GM21619 (cell line): ENCODE data around the gene AMN1.
"Not testable (repeated sequence)": the region's sequence is repeated elsewhere in the genome, so short reads cannot be mapped to it uniquely, and the experiment has no call there.

Experiments
- ATAC-seq: cut with Tn5 transposase; IDR thresholded peaks from one replicate; pipeline ENCODE4 v1.9.1; 2021; ENCODE audit not compliant: unreplicated experiment

AMN1 gene

DNA sequence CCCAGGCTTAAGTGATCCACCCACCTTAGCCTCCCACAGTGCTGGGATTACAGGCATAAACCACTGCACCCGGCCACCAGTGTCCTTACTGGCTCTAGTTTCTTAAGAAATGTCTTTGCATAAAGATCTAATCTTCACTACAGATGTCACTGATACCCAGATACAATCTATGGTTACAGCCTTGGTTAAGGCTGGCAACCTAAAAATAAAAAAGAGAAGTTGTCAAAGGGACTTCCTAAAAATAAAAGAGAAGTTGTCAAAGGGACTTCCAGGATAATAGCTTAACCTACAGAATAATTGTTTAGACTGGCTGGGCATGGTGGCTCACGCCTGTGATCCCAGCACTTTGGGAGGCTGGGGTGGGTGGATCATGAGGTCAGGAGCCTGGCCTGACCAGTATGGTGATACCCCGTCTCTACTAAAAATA is 41.7 kb downstream of the AMN1 start:
- ATAC-seq, result no peak

- ATAC-seq, result no peak
These were observed 43.0 kb downstream of the AMN1 start for GRCh38 chr12:31685801-31686200.

- ATAC-seq, result peak; percentile 92
These were observed 46.5 kb downstream of the AMN1 start for GRCh38 chr12:31682136-31682962.

DNA sequence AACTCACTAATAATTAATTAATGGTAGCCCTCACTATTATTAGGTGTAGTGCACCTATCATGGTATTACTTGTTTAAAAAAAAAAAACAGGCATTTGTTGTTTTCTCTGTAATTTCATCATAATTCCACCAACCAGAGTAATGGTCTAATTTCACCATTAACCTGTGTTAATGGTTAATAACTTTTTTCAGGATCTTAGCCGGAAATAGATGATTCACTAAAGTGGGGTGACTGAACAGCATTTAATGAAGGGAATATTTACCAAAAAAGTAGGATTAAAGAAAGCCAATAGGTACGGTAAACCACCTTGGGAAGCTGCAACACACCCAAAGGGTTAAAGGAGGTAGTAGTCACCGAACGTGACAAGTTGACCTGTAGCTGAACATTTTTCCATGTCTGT is 56.3 kb downstream of the AMN1 start:
- ATAC-seq, result no peak

DNA sequence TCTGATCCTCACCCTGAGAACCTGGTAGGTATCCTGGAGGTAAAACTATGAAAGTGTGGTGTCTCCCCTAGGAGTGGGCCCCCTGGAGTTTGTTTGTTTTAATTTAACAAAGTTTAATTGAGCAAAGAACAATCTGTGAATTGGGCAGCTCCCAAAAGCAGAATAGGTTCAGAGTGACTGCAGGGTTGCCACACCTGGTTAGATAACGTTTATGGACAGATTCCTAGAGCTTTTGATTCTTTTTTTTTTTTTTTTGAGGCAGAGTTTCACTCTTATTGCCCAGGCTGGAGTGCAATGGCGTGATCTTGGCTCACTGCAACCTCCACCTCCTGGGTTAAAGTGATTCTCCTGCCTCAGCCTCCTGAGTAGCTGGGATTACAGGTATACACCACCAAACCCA is 59.2 kb downstream of the AMN1 start:
- ATAC-seq, result not testable (repeated sequence)

DNA sequence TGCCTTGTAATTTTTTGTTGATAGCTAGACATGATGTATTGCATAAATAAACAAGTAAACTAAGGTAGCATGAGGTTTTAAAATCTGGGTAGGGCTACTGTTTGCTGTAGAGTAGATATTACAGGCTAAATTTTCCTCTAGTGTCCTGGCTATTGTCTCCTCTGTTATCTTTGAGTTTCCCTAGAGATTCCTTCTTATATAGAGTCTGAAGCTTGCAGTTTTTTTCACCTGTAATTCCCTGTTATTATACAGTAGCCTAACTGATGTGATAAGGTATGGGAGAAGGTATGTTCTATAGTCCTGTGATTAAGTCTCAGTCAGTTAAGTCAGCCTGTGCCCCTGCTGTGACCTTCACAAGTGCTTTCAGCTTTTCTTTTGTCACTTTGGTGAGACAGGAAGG is 59.8 kb downstream of the AMN1 start:
- no peak for ATAC-seq

GRCh38 chr12:31664038-31664437 is 64.8 kb downstream of the AMN1 start:
- ATAC-seq, result no peak

DNA sequence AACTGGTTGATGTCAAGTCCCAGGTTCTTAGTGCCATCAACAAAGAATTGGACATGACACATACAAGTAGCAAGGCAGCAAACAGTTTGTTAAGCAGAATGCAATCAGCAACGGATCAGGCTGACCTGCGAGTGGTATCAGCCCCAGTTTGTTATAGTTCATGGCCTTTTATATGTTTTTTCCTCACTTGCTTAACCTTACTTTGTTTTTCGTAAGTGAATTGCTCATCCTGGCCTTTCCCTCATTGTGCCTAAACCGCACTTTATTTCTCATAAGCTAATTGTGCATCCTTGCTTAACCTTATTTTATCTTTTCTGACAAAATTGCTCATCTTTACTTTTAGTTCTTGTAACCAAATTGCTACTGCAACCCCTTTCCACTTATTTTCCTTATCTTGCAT is 65.2 kb downstream of the AMN1 start:
- no peak for ATAC-seq

GRCh38 chr12:31662176-31662849 is 66.5 kb downstream of the AMN1 start:
- ATAC-seq, result no peak

DNA sequence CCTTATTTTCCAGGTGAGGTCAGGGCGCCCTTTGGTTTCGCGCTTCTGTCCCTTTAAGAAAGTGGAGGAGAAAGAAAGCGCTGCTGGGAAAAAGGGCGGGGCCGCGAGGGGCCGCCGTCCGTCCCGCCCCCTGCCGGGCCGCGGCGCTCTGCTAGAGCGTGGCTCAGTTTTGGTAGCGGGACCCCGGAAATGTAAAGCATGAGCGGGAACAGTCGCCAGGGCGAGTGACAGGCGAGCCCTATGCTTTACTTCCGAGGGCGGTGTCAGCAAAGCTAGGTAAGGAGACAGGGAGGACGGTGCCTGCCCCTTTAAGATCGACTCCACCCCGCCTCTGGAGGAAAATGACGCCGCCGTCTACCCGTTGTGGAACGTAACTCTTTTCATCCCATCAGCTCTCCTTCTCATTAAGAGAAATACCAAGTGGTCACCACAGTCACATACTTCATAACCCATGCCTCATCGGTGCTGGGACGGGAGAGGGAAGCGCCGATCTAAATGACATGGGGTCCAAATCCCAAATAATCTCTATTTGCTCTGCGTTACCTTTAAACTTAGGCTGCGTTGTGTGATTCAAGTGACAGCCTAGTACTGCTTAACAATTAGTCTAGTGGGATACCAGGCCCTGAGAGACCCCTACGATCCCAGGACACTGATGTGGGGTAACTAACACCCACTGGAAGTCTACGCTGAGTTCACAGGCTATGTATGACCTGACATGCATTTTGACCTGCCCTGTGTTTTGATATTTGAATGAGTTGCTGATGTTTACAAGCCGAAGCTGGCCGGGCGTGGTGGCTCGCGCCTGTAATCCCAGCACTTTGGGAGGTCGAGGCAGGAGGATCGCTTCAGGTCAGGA is 69.5 kb downstream of the AMN1 start, which contains the start of gene ETFBKMT:
ETFBKMT (plus strand) TSS at position 602 of the 856 bp plus-strand sequence. CDS start 2,266 bp downstream, outside the sequence.
- peak; percentile 99 for ATAC-seq

- ATAC-seq, result no peak
These were observed 70.2 kb downstream of the AMN1 start for GRCh38 chr12:31658471-31659086.

DNA sequence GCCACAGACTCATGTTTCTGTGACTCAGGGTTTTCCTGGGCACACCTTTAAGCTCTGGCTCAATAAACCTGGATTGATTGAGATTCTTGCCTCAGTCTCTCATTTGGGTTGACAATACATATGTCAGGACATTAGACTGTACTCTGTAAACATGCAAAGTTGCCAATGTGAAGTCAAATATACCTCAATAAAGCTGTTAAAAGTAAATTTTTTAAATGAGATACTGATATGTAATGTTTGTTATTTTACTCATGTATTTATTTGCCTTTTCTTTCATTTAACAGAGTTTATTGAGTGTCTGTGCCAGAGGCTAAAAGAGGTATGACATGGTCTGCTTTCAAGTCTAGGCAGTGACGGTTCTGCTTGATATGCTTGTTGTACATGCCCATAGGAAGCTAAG is 73.0 kb downstream of the AMN1 start:
- no peak for ATAC-seq

- no peak for ATAC-seq
These were observed 73.6 kb downstream of the AMN1 start for GRCh38 chr12:31655208-31655607.

- ATAC-seq, result no peak
These were observed 76.8 kb downstream of the AMN1 start for GRCh38 chr12:31651893-31652521.

- no peak for ATAC-seq
These were observed 77.9 kb downstream of the AMN1 start for GRCh38 chr12:31650918-31651317.

DNA sequence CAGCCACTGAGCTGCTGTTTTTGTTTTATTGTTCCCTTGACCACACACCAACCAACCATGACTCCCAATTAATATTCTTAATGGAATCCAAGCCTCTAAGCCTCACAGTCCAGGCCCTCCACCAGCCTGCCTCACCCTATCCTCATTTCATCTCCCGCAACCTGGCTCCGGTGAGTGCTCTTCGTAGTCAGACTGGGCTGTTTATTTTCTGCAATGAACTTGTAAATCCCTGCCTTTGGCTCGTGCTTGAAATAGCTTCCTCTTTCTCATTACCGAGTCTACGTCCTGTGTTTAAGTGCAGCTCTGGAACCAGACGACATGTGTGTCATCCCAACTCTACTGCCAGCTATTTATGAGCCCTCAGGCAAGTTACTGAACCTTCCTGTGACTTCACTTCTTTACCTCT is 81.7 kb downstream of the AMN1 start:
- no peak for ATAC-seq

DNA sequence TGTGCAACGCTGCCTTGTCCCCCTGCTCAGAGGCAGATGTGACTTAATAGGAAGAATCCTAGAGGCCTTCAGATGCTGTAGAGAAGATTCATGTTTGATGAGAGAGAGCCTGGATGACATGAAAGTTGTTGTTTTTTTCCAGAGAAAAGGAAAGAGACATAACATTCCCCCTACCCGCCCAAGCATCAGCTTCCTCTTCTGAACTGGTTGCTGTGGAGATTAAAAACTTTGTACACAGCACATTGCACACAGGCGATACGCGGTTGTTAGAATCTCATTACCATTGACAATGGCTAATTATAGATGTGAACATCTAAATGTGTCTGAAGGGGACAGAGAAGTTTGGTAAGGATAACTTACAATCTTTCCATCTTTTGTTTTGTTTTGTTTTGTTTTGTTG is 82.9 kb downstream of the AMN1 start:
- no peak for ATAC-seq

DNA sequence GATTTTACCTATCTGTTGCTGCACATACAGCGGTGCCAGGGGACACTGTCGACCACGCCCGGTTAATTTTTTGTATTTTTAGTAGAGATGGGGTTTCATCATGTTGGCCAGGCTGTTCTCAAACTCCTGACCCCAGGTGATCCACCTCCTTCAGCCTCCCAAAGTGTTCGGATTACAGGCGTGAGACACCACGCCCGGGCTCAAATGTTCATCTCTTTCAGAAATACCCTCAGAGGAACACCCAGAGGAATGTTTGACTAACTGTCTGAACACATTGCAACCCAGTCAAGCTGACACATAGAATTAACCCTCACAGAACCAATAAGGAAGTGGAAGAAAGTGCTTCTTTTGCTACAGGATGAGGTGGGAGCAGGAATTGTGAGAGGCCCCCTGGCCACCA is 84.3 kb downstream of the AMN1 start:
- no peak for ATAC-seq

DNA sequence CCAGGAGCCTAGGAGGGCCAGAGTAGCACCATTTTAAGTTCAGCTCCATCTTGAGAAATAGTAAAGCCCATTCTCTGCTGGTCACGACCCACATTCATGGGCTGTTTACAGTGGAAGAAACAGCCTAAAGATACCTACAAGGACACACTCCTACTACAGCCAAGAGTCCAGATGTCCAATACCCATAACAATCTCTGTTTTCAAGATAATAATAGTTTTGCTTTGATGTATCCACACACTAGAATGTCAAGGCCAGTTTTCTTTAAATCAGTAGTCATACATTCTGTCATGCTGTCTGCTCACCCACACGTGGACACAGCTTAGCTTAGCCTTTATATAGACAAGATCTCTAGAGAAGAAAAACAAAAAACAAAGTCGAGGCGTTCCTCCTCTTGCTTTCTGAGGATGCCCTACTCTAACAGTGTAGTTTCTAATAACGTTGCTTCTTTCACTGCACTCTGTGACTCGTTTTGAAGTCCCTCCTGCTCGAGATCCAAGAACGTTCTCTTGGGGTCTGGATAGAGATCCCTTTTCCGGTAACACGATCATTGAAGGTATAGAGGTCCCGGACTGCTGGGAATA is 87.2 kb downstream of the AMN1 start:
- no peak for ATAC-seq

GRCh38 chr12:31634620-31635019 is 94.2 kb downstream of the AMN1 start:
- ATAC-seq, result no peak
